GM12873 (cell line): ENCODE data around the gene ATR.

Experiments
- TF ChIP-seq, protein P1 (sequence below): IDR thresholded peaks from 2 replicates; pipeline ENCODE4 v1.5.1; 2012; ENCODE audit warnings: low read depth, mild to moderate bottlenecking, moderate library complexity, low read length, control low read depth; ENCODE audit not compliant: insufficient read depth; ENCODE audit errors: missing control alignments

The ATR gene

DNA sequence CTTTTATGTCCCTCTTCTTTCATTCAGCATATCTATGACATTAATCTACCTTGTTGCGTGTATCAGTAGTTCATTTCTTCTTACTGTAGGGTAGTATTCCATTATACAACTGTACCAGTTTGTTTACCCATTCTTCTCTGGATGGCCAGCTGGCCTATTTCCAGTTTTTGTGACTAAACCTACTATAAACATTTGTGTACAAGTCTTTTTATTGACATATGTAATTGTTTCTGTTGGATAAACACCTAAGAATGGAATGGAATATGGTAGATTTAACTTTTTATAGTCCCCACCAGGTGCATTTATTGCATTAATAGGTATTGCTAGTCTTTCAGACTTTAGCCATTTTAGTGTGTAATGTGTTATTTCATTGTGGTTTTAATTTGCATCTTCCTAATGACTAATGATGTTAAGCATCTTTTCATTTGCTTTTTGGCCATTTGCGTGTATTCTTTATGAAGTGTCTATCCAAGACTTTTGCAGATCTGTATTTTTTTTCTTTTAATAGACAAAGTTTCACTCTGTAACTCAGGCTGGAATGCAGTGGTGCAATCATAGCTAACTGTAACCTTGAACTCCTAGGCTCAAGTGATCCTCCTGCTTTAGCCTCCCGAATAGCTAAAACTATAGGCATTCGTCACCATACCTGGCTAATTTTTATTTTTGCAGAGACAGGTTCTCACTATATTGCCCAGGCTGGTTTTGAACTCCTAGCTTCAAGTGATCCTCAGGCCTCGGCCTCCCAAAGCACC is 88.8 kb downstream of the ATR start:
- TF ChIP-seq, protein P1, sequence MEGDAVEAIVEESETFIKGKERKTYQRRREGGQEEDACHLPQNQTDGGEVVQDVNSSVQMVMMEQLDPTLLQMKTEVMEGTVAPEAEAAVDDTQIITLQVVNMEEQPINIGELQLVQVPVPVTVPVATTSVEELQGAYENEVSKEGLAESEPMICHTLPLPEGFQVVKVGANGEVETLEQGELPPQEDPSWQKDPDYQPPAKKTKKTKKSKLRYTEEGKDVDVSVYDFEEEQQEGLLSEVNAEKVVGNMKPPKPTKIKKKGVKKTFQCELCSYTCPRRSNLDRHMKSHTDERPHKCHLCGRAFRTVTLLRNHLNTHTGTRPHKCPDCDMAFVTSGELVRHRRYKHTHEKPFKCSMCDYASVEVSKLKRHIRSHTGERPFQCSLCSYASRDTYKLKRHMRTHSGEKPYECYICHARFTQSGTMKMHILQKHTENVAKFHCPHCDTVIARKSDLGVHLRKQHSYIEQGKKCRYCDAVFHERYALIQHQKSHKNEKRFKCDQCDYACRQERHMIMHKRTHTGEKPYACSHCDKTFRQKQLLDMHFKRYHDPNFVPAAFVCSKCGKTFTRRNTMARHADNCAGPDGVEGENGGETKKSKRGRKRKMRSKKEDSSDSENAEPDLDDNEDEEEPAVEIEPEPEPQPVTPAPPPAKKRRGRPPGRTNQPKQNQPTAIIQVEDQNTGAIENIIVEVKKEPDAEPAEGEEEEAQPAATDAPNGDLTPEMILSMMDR, result no peak

DNA sequence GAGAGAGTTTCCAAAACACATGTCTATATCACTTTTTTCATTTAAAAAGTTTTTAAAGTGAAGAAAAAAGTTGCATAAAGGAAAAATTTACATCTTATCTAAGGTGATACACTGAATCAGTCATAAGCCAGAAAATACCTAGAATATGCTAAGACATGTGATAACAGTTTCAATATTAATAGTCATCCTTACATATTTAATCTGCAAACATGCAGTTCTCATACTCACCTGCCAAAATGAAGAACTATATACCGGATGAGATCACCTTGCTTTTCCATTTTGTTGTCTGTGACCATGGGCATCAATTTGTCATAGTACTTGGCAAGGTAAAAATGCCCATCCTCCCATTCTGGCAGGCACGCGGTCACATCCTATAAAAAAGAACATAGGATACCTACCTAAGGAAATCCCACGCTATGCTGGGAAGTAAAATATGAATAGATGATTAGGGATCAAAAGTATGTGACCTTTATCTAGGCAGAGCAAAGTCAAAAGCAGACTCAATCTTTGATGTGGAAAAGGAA is 93.6 kb downstream of the ATR start:
- TF ChIP-seq, protein P1, result no peak

DNA sequence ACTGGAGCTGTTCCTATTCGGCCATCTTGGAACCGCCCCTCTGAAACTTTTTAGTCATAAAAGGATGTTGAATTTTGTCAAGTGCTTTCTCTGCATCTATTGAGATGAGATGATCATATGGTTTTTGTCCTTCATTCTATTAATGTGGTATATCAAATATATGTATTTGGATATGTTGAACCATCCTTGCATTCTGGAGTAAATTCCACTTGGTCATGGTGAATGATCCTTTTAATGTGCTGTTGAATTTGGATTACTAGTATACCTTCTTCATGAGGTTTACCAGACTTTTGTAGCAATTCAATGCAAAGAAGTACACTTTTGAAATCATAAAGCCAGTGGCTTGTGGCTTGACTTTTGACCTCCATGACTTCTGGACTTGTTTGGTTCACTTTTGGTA is 97.3 kb downstream of the ATR start:
- TF ChIP-seq, protein P1, result no peak

DNA sequence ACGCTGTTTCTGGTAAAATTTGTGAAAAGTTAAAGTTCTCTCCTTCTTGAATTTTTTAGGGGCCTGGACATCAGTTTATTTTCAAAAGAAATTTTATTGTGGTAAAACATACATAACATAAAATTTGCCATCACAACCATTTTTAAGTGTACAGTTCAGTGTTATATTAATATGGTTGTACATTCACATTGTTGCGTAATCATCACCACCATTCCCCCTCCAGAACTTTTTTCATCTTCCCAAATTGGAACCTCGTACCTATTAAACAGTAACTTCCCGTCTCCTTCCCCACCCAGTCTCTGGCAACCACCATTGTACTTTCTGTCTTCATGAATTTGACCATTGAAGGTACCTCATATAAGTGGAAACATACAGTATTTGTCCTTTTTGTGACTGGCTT is 107.7 kb downstream of the ATR start:
- TF ChIP-seq, protein P1, result no peak

DNA sequence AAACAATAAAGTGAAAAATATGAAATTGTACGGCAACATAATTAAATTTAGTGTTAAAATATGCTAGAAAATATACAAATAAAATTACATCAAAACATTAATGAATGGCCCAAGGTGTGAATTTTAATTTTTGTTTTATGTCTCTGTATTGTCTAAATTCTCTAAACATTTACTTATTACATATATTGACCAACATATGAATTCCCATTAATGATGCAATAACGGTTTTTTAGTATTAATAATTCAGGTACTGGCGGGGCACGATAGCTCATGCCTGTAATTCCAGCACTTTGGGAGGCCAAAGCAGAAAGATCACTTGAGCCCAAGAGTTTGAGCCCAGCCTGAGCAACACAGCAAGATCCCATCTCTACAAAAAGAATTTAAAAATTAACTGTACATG is 110.1 kb downstream of the ATR start:
- TF ChIP-seq, protein P1, result no peak

DNA sequence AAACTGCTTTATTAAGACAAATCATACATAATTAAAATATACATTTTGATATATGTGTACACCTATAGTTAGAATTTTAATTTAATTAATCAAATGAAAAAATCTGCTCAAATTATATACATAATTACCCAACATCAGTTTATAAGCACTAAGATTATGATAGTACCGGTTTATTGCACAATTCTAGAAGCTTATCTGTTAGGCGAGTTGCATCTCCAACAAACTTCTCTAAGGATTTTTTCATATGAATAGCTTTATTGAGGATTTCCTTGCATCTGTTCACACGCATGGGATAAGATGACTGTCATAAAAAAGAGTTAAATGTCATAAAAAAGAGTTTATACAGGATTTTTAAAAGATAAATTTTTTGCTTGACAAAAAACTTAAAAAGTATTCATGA is 110.8 kb downstream of the ATR start:
- TF ChIP-seq, protein P1, result no peak

DNA sequence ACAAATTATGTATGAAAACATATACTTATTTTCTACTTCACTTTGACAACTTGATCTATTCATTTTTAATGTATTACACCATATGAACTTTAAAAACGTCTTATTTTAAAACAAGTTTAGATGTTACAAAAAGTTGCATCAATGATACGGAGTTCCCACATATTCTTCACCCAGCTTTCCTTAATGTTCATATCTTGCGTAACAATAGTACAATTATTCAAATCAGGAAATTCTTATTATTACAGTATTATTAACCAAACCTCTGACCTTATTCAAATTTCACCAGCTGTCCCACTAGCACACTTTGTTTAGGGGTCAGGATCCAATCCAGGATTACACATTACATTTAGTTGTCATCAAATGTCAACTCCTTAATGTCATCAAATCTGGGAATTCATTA is 117.8 kb downstream of the ATR start:
- TF ChIP-seq, protein P1, result no peak
